NCI-H2196 (cell line): Measurements from ENCODE around the gene ZNF816.
"Not testable (repeated sequence)": the region's sequence is repeated elsewhere in the genome, so short reads cannot be mapped to it uniquely, and the experiment has no call there.

Experiments used
- DNase-seq: peaks from one replicate; lab custom pipeline; 2025; ENCODE audit not compliant: unreplicated experiment; lab: John Stamatoyannopoulos, UW

Gene ZNF816

GRCh38 chr19:52961981-52962380 lies 700 bp downstream of the ZNF816 start:
- no peak for DNase-seq

DNA sequence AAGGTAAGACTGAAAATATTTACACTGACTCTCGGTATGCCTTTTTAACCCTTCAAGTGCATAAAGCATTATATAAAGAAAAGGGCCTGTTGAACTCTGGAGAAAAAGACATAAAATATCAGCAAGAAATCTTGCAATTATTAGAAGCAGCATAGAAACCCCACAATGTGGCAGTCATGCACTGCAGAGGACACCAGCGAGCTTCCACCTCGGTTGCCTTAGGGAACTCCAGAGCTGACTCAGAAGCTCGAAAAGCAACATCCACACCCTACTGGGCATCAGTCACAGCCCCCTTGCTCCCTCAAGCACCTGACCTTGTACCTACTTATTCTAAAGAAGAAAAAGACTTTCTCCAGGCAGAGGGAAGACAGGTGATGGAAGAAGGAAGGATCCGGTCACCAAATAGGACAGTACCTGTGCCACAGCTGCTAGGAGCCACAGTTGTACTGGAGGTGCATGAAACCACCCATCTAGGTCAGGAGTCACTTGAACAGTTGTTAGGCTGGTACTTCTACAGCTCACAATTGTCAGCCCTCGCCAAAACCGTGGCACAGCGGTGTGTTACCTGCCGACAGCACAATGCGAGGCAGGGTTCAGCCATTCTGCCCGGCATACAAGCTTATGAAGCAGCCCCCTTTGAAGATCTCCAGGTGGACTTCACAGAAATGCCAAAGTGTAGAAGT lies 2.9 kb downstream of the ZNF816 start:
- DNase-seq: no peak

- DNase-seq: no peak
Measured at GRCh38 chr19:52957591-52957990, 5.1 kb downstream of the ZNF816 start.

GRCh38 chr19:52956917-52957316 lies 5.8 kb downstream of the ZNF816 start:
- DNase-seq: no peak

- DNase-seq: no peak
Measured at GRCh38 chr19:52949422-52949821, 13.3 kb downstream of the ZNF816 start.

GRCh38 chr19:52948025-52948770 lies 14.5 kb downstream of the ZNF816 start:
- DNase-seq: no peak

DNA sequence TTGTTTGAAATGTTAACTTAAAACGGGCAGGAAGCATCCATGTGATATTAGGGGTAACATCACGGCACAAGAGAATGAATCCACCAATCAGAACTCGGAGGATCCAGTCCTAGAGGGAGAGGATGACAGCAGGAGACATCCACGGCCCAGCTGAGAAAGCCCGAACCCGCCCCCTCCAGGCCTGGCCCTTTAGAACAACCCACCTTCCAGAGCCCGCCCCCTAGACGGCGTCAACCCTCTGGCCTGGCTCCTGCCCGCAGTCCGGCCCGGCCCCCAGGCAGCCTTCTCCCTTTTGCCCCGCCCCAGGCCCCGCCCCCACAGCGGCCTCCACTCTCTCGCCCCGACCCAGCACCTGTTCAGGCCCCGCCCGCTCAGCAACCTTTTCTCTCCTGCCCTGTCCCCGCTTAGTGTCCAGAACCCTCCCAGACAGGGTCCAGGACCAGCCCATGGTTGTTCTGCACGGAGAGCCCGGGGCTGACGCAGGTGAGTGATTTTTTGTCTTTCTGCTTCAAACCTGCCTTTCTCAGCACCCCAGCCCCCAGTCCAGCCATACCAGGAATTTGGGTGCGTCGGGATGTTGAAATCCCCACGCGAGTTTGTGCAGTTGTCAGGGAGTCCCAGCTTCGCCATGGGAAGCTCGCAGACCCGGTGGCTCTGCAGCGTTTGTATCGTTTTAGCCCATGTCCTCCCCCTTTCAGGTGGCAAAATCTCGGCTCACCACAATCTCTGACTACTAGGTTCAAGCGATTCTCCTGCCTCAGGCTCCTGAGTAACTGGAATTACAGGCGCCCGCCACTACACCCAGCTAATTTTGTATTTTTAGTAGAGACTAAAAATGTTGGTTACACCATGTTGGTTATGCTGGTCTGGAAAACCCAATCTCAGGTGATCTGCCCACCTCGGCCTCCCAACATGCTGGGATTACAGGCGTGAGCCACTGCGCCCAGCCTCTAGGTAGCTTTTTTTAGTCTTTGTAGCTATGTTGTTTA lies 16.1 kb downstream of the ZNF816 start:
- no peak for DNase-seq

GRCh38 chr19:52945652-52946321 lies 16.9 kb downstream of the ZNF816 start:
- no peak for DNase-seq

DNA sequence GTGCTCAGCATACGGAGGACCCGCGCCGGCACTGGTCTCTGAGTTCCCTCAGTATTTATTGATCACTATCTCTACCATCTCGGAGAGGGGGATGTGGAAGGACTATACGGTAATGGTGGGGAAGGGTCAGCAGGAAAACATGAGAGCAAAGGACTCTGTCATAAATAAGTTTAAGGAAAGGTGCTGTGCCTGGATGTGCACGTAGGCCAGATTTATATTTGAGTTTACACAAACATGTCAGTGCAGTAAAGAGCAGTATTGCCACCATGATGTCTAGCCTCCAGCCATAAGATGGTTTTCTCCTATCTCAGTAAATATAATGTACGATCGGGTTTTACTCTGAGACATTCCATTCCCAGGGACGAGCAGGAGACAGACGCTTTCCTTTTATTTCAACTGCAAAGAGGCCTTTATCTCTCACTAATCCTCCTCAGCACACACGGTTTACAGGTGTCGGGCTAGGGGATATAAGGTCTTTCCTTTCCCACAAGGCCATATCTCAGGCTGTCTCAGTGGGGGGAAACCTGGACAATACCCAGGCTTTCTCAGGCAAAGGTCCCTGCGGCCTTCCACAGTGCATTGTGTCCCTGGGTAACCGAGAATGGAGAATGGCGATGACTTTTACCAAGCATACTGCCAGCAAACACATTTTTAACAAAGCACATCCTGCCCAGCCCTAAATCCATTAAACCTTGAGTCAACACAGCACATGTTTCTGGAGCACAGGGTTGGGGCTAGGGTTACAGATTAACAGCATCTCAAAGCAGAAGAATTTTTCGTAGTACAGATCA lies 17.8 kb downstream of the ZNF816 start:
- DNase-seq: not testable (repeated sequence)

DNA sequence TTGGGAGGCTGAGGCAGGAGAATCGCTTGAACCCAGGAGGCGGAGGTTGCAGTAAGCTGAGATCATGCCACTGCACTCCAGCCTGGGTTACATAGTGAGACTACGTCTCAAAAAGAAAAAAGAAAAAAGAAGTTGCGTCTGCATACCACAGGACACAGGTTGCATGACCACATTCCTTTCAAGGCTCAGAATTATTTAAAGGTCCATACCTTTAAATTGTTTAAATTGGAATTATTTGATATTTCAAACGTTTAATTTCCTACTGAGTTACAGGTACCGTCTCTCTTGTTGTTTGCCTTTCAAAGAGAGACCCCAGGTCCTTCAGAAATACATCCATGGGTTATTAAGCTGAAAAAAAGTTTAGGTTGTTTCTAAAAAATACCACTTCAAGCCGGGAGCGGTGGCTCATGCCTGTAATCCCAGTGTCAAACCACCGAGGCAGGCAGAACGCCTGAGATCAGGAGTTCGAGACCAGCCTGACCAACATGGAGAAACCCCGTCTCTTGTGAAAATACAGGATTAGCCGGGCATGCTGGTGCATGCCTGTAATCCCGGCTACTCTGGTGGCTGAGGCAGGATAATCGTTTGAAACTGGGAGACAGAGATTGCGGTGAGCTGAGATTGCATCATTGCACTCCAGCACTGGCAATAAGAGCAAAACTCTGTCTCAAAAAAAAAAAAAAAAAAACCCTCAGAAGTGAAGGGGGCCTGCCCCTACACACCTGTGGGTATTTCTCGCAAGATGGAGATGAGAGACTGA lies 18.6 kb downstream of the ZNF816 start:
- no peak for DNase-seq

DNA sequence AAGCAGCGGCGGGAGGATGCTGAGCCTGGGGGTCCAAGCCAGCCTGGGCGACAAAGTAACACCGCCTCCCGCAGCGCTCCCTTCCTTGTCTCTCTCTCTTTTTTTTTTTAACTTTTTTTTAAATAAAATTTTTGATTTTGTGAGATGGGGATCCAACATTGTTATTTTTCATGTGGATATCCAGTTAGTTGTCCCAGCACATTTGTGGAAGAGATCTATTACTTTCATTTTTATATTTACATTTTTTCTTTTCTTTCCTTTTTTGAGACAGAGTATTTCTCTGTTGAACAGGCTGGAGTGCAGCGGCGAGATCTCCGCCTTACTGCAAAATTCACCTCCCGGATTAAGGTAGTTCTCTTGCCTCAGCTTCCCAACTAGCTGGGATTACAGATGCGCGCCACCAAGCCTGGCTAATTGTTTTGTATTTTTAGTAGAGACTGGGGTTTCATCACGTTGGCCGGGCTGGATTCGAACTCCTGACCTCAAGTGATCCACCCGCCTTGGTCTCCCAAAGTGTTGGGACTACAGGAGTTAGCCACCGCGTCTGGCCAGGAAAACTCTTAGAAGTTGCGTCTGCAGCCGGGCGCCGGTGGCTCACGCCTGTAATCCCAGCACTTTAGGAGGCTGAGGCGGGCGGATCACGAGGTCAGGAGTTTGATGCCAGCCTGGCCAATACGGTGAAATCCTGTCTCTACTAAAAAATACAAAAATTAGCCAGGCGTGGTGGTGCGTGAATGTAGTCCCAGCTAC lies 19.4 kb downstream of the ZNF816 start:
- no peak for DNase-seq

DNA sequence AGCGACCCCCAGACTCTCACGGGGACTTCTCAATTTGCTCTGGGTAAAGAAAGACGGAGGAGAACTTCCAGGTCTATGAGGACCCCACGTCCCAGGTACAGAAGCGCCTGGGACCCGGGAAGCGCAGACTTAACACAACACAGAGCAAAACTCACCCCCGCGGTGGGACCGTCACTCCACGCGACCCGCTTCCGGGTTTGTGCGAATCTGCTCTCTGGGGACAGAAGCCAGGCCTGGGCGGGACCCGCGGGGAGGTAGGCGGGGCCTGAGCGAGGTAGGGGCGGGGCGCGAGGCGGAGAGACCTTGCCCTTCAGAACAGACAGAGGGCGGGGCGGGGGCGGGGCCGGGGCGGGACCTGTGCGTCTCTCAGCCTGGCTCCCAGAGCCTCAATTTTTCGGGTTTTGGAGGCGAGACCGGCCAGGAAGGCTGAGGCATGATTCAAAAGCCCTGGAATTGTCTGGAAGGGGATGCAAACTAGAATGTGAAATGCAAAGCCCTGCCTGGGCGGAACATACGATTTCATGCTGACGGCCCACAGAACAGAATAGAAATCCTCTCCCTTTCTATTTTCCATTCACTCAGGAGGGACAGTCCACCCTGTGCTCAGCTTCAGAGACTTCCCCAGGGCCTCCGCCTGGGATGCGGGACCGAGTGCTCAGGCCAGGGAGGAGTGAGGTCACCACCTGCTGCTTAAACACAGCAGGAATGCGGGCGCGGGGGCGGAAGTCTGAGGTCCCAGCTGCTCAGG lies 20.1 kb downstream of the ZNF816 start:
- peak; percentile 49 for DNase-seq

- no peak for DNase-seq
Measured at GRCh38 chr19:52941941-52942385, 20.7 kb downstream of the ZNF816 start.

DNA sequence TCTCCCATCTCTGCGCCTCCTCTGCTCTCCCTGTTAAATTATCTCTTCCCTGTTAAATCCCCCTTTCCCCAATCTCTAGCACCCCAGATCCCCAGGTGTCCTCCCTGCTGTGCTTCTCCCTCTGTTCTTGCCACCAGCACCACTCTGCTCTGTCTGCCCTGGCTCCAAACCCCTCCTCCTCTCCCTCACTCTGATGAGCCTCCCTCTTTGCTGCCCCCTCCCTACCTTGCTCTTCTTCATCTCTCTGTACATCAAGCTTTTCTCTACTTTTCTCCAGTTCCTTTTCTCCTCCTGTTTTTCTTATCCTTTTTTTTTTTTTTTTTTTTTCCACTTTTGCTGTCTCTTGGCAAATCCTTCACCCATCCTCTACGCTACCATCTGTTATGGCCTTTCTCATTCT lies 21.2 kb downstream of the ZNF816 start:
- DNase-seq: not testable (repeated sequence)

GRCh38 chr19:52940905-52941304 lies 21.8 kb downstream of the ZNF816 start:
- not testable (repeated sequence) for DNase-seq

GRCh38 chr19:52938761-52939160 lies 23.9 kb downstream of the ZNF816 start:
- DNase-seq: no peak

- no peak for DNase-seq
Measured at GRCh38 chr19:52936954-52937325, 25.7 kb downstream of the ZNF816 start.
